Fibroblast of the conjunctiva (primary cell): ENCODE results near the gene EFCAB12.
"Not testable (repeated sequence)": the region's sequence is repeated elsewhere in the genome, so short reads cannot be mapped to it uniquely, and the experiment has no call there.

Source experiments
- DNase-seq: peaks from one replicate; pipeline ENCODE4 v3.0.0-alpha.2; 2010; ENCODE audit warnings: low read depth

EFCAB12 gene

GRCh38 chr3:129418041-129418973, 10.1 kb downstream of the EFCAB12 start:
- no peak for DNase-seq

GRCh38 chr3:129417326-129417725, 11.1 kb downstream of the EFCAB12 start:
- DNase-seq: no peak

DNA sequence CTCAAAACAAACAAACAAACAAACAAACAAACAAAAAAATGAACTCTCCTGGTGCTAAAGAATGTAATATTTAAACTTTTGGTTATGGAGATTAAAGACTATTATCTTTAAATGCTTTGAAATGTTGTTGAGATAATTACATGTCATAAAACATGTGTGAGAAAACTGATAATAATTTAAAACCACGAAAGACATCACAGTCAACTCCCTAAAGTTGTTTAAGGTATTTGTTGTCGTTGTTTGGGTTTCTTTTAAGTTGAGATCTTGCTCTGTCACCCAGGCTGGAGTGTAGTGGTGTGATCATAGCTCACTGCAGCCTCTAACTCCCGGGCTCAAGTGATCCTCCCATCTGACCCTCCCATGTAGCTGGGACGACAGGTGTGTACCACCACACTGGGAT, 12.0 kb downstream of the EFCAB12 start:
- no peak for DNase-seq

DNA sequence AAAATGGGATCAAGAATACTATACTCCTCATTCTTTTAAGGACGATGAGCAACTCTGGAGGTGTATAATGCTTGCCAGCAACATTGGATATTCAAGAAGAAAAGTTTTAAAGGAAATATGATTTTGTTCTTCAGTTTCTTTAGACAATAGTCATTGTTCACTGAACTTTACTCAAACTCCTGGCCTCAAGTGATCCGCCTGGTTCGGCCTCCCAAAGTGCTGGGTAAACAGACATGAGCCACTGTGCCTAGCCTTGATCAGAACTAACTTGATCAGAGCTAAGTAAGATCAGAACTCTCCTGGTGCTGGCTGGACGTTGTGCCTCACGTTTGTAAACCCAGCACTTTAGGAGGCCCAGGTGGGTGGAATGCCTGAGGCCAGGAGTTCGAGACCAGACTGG, 12.6 kb downstream of the EFCAB12 start:
- DNase-seq: no peak

- DNase-seq: no peak
These were observed 13.1 kb downstream of the EFCAB12 start for GRCh38 chr3:129415378-129415777.

DNA sequence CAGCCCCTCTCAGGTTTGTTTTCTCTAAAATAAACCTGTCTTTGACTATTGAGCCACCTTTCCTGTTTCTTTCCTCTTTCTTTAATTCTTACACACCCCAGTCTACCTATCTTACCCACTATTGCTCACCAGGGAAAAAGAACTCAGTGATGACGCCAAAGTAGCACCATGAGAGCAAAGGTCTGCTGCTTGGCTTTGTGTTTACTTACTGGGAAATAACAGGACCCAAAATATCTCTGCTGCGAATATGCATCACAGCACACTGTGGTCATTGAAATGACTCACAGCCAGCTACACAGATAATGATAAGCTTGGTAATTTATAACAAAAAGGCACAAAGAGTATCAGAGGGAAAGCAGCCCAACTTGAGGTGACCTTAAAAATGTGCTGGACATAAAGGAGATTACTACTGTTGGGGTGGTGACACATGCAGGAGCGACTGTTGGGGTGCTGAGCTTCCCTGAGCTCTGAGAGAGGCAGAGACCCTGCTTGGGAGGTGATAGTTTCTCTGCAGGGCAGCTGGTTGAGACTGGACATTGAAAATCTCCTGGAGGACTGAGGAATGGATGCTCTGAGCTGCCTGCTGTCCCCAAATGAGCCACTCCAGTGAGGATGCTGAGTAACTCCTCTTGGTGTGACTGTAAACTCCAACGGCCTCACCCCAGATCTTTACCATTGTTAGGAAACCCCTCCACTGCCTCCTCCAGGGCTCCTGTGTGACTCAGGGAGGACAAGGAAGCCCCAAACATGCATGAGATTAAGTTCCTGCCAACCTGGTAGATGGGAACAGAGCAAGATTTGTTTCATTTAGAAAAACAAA, 14.5 kb downstream of the EFCAB12 start:
- DNase-seq: no peak

DNA sequence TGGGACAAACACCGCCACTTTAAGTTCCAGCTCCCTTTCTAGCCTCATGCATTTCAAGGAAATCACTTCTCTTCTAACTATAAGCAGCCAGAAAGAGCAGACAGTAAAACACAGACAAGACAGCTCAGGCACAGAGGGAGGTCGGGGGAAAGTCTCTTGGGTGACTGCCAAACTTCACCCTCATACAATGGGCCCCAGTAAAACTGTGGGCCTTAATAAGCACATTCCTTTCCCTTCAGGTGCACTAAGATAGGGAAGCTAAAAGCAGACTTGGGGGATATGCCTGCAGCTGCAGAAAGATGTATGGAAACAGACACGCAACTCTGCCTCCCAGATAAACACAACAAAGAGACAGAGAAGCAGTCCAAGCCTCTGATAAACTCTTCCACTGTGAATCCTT, 15.2 kb downstream of the EFCAB12 start:
- DNase-seq: not testable (repeated sequence)

- no peak for DNase-seq
These were observed 15.8 kb downstream of the EFCAB12 start for GRCh38 chr3:129412542-129413198.

DNA sequence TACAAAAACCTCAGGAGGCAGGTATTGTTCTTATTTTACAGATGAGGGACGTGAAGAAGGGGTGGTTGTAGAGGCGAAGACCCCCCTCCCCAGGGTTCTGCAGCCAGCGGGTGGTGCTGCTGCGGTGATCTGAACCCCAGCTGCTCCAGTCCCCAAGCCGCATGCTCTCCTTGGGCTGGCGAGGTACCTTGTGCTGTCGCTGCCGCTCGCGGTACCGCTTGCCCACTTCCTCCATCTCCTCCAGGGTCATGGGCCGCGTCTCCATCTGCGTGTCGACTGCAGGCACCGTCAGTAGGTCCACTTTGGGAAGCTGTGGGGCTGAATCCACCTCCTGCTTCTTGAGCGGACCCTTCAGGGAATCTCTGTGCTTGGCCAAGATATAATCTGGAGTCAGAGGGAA, 17.5 kb downstream of the EFCAB12 start:
- no peak for DNase-seq

GRCh38 chr3:129409541-129409940, 18.9 kb downstream of the EFCAB12 start:
- DNase-seq: no peak

DNA sequence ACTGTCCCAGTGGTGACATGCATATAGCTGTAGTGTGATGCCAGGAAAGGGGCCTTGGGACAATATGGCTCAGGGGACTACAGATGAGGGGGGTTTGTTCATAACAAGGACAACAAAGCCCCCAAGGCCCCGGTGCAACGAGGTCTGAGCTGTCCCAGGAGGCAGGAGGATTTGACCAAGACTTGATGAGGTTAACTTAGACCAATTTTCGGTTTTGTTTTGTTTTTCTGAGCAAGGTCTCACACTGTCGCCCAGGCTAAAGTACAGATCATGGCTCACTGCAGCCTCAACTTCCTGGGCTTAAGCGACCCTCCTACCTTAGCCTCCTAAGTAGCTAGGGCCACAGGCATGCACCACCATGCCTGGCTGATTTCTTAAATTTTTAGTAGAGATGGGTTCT, 23.8 kb downstream of the EFCAB12 start:
- no peak for DNase-seq

- DNase-seq: no peak
These were observed 24.3 kb downstream of the EFCAB12 start for GRCh38 chr3:129404130-129404529.

- DNase-seq: no peak
These were observed 25.0 kb downstream of the EFCAB12 start for GRCh38 chr3:129403450-129403849.

GRCh38 chr3:129402616-129403015, 25.8 kb downstream of the EFCAB12 start:
- DNase-seq: no peak

DNA sequence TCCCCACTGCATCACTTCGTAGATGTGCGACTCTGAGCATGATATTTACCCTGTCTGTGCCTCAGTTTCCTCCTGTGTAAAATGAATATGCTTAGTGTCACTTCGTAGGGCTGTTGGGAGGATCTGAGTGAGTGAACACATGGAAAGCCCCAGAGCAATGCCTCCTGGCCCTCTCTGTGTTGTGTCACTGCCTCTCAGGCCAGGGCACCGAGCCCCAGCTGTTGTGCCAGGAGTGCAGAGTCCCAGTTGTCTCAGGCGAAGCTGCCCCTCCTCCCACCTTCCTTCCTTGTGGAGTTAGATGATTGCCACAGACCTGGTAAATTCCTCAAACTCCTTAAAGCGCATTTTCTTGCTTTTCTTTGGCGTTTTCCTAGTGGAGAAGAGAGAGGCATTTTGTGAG, 26.2 kb downstream of the EFCAB12 start:
- DNase-seq: no peak

GRCh38 chr3:129399895-129400357, 28.5 kb downstream of the EFCAB12 start:
- no peak for DNase-seq

DNA sequence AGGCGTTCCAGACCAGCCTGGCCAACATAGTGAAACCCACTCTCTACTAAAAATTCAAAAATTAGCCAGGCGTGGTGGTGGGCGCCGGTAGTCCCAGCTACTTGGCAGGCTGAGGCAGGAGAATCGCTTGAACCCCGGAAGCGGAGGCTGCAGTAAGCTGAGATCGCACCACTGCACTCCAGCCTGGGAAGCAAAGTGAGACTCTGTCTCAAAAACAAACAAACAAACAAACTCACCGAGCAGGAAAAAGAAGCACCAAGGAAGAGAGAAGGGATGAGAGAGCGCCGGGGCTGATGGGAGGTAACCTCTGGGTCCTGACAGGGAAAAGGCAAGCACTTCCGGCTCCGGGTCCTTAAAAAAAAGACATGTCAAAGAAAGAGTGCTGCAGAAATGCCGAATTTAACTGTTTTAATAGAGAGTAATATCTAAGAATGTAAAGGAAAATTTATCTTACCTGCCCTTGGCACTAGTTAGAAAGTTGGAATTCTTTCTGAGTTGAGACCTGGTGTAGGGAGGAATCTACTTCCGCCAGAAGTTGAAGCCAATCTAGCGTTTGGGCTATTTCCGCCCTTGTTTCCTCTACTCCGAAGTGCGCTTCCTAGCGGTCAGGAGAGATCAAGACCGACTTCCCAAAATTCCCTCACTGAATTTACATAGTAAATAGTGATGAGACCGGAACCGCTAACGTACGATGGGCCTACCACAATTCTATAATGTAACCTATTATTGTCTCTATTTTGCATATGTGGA, 29.1 kb downstream of the EFCAB12 start:
- peak; percentile 93 for DNase-seq

DNA sequence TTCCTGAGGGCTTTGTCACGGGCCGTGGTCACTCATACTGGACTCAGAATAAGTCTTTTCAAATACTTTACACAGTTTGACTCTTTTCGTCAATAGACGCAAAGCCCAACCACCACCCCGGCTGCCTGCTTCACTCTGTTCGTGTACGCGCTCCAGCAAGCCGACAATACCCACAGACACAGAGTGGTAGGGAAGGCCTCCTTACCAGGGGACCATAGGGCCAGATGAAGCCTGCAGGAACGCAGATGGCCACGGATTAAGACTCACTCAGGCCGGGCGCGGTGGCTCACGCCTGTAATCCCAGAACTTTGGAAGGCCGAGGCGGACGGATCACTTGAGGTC, 29.7 kb downstream of the EFCAB12 start:
- DNase-seq: no peak

- not testable (repeated sequence) for DNase-seq
These were observed 34.5 kb downstream of the EFCAB12 start for GRCh38 chr3:129393760-129394564.

- DNase-seq: no peak
These were observed 35.2 kb downstream of the EFCAB12 start for GRCh38 chr3:129393271-129393670.
